ENCODE data around the gene TUBB2B. TPM values are rescaled to one million over a fixed set of nuclear protein-coding genes. Genes with fewer than 3 reads are reported as not detected.

Gene TUBB2B
- 0.12 TPM in 1 of 2 replicates, not detected in the other for total RNA-seq

DNA sequence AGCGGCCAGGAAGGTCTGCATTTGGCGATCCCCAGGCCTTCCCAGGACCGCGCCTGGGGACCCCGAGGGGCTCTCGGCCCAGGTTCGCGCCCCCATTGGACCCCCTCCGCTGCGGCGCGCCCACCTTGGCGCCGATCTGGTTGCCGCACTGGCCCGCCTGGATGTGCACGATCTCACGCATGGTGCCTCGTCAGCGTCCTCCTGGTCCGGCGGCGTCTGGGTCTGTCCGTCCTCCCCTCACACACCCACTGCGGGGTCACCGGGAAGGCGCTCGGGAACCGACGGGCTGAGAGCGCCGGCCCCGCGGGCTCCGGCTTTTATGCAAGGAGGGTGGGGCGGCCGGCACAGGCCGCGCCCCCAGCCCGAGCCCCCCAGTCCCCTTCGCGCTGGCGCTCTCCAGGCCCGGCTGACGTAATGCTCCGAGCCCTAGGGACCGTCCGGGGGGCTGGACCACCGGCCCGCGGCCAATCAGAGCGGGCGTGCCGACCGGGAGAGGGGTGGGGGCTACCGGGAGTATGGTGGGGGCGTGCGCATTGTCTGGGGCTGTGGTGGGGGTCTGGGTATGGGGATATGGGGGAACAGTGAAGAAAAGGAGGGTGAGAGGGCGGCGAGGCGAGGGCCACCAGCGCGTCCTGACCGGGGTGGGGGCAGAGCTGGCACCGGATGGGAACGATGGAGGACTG is at the start of gene TUBB2B:
Gene TUBB2B, minus strand, starts transcription at position 291 of the 683 bp plus-strand sequence. Its CDS starts 110 bp downstream, at position 181.
- Mint-ChIP-seq H3K9me3 (no peaks in the 10 kb centered on the region), H3K4me3 (peak within 1 kb of the TSS; percentile 85), H3K4me1 (peaks cover 26% of the 10 kb centered on the region), H3K36me3 (ENCODE audit: low read depth) (peaks cover 5% of the 10 kb centered on the region), H3K27ac (peak within 1 kb of the TSS; percentile 51), H3K27me3 (peaks cover 72% of the 10 kb centered on the region)
- peak; percentile 63 for DNase-seq
- intact Hi-C loops (cut with micrococcal nuclease): loop anchor here (2.0 to 10.0 kb wide), 4 partner anchors 19 to 1843 kb away; partner anchors contain the start of genes FOXF2 and SLC22A23

DNA sequence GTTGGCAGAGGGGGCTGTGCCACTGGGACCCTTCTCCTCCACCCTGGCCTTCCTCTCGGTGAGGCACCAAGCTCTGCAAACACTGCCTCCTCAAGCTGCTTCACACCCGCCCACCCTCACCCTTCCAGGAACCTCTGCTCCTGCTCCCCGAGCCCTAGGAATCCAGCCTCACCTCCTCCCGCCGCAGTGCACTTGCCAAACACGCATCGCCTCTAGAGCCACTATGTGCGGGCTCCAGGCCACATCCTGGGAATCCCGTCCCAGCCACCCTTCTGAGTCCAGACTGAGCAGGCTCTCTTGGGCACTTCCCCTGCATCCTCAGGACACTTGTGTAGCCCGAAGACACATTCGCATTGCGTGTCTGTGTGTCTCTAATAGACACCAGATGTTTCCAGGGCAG is 49.8 kb upstream of the TUBB2B start:
- no peak overlapping the region for H3K27ac Mint-ChIP-seq
- no peaks in the 10 kb centered on the region for H3K9me3 Mint-ChIP-seq
- H3K36me3 Mint-ChIP-seq (ENCODE audit: low read depth): peaks cover 7% of the 10 kb centered on the region
- H3K27me3 Mint-ChIP-seq: no peaks in the 10 kb centered on the region
- H3K4me1 Mint-ChIP-seq: peaks cover 3% of the 10 kb centered on the region
- H3K4me3 Mint-ChIP-seq: no peak overlapping the region
- intact Hi-C loops (cut with micrococcal nuclease): loop anchor here (5.0 kb wide), 2 partner anchors 135 to 180 kb away; partner anchors contain the start of gene SLC22A23
- no peak for DNase-seq

DNA sequence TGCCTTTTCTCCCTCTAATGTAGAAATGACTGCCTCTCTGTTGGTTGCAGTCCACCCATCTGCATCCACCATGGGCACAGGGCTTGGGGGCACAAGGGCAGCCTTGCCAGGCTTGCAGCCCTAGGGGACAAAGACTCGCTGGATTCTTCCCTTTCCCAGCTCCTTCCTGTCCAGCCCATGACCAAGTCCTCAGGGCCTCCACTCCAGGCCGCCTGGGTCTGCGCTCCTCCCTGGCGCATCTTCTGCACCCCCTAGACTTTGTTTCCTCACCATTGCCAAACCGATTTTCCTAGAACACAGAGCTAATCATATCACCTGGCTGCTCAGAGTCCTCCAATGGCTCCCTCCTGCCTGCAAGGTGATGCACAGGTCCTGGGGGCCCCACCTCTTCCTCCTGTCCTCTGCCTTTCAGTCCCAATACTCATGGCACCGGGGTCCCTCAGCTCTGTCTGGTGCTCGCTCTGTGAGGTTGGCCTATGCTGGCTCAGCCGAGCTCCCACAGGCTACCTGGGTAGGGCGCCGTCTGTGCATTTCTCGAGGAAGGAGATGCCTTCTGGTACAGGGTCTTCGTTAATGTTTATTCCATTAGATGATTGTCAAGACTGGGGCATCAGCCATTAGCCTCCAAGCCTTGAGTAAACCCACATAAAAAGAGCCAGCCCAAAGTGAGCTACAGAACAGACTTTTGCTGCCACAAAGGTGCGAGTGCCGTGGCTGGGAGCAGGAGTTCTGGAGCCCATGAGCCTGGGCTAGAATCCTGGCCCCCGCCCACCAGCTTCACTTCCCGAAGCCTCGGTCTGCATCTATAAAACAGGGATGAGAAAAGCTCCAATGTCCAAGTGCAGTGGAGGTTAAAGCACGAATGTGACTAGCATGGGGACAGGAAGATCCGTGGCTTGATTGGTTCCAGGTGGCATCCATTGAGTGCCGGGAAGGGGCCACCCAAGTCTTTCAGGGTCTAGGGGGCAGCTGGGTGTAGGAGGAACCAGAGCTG is 49.0 kb upstream of the TUBB2B start:
- H3K27ac Mint-ChIP-seq: no peak overlapping the region
- H3K4me1 Mint-ChIP-seq: peaks cover 3% of the 10 kb centered on the region
- intact Hi-C loops (cut with micrococcal nuclease): loop anchor here (5.0 kb wide), 2 partner anchors 136 to 181 kb away; partner anchors contain the start of gene SLC22A23
- H3K9me3 Mint-ChIP-seq: no peaks in the 10 kb centered on the region
- H3K27me3 Mint-ChIP-seq: no peaks in the 10 kb centered on the region
- no peak for DNase-seq
- no peak overlapping the region for H3K4me3 Mint-ChIP-seq
- H3K36me3 Mint-ChIP-seq (ENCODE audit: low read depth): peaks cover 14% of the 10 kb centered on the region

DNA sequence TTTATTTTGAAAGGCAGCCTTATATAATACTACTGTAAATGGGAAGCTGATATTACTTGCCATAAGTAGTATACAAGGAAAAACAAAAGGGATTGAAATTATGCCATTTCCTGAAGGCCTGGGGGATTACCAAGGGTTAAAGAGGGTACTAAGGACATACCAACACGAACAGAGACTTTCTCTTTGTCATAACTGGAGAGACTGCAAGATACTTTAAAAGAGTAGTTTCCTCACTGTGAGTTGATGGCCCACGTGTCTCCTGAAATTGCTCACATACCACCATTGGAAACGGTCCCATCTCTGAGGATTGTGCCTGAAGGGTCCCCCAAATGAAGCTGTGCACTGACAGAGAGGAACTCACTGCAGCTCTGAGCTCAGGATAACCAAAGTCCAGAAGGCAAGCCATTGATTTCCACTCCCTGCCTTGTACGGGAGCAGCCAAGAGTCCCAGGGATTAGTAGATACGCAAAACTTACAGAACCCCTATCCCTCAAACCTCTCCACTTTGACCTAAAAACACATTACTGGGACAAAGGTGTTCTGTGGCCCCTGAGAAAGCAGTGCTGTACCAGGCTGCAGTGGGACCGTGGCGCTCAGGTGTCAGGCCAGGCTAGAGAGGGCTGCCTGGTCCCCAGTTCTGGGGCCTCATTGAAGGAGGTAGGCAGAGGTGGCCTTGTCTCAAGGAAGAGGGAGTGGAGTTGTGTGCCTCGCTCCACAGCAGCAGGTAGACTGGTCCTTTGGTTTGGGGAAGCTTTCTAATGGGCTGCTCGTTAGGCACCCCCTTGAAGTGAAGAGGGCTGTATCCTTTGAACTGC is 46.5 kb upstream of the TUBB2B start:
- no peaks in the 10 kb centered on the region for H3K27me3 Mint-ChIP-seq
- no peak for DNase-seq
- intact Hi-C loops (cut with micrococcal nuclease): no loop called here
- no peaks in the 10 kb centered on the region for H3K4me1 Mint-ChIP-seq
- H3K36me3 Mint-ChIP-seq (ENCODE audit: low read depth): peaks cover 31% of the 10 kb centered on the region
- no peak overlapping the region for H3K4me3 Mint-ChIP-seq
- H3K9me3 Mint-ChIP-seq: no peaks in the 10 kb centered on the region
- H3K27ac Mint-ChIP-seq: no peak overlapping the region

DNA sequence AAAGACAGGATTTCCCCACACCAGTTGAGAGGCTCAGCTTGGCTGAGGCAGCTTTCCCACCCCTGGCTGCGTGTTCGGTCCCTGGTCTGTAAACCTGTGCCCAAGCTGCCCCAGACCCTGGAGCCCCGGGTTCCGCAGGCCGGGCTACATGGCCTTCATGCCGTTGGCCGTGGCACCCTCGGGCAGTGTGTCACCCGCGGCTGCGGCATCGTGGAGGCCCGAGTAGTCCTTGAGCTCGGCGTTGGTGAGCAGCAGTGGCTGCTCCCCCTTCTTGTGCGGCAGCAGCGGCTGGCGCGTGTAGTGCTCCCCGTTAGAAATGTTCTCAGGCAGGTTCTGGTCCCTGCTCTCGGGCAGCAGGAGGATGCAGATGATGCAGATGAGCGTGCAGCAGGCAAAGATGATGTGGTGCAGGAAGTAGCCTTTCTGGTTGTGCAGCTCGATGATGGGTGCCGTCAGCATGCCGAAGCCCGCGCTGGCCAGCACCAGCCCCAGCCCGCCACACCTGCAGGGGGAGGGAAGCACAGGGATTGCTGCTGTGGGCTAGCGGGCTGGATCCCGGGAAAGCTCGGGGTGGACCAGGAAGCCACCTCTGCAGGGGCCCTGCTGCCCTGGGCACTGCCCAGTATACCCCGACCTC is 45.6 kb upstream of the TUBB2B start:
- Mint-ChIP-seq H3K36me3 (ENCODE audit: low read depth) (peaks cover 39% of the 10 kb centered on the region), H3K4me1 (no peaks in the 10 kb centered on the region), H3K9me3 (no peaks in the 10 kb centered on the region), H3K27ac (no peak overlapping the region), H3K27me3 (no peaks in the 10 kb centered on the region), H3K4me3 (no peak overlapping the region)
- intact Hi-C loops (cut with micrococcal nuclease): no loop called here
- no peak for DNase-seq

DNA sequence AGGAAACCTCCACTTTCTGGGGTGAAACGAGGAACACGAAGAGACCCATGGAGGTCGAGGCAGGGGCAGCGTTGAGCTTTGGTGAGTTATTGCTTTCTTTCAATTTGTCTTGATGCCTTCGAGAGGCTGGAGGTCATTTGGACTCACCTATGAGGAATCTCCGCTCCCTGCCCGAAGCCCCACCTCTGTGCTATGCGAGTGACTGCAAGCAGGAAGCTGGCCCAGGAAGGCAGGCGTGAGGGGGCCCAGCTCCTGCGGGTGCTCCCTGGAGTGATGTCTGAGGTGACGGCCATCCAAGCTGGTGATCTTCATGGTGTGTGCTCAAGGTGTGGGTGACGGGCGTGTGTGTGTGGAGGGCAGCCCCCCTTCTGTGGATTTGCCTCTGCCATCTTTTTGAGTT is 44.3 kb upstream of the TUBB2B start:
- no peak overlapping the region for H3K4me3 Mint-ChIP-seq
- H3K27ac Mint-ChIP-seq: no peak overlapping the region
- H3K4me1 Mint-ChIP-seq: no peaks in the 10 kb centered on the region
- H3K36me3 Mint-ChIP-seq (ENCODE audit: low read depth): peaks cover 42% of the 10 kb centered on the region
- intact Hi-C loops (cut with micrococcal nuclease): no loop called here
- H3K9me3 Mint-ChIP-seq: no peaks in the 10 kb centered on the region
- H3K27me3 Mint-ChIP-seq: no peaks in the 10 kb centered on the region
- no peak for DNase-seq

DNA sequence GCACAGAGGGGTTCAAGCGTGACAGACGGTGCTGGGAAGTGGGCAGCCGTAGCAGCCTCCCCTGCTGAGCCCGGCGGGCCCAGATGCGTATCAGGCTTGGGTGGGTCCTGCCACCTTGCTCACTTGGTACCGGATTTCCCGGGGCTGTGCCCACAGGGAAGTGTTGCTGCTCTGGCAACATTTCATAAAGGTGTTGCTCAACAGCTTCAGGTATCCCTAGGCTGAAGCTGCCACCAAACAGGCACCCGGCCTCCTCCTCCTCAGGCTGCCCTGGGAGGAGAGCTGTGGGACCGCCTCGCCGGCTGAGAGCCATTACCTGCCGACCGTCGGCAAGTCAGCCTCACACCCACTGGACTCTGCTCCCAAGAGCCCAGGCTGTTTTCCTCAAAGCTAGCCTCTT is 42.8 kb upstream of the TUBB2B start:
- Mint-ChIP-seq H3K27ac (no peak overlapping the region), H3K4me3 (no peak overlapping the region), H3K9me3 (no peaks in the 10 kb centered on the region), H3K27me3 (no peaks in the 10 kb centered on the region), H3K36me3 (ENCODE audit: low read depth) (peaks cover 47% of the 10 kb centered on the region), H3K4me1 (no peaks in the 10 kb centered on the region)
- no peak for DNase-seq
- intact Hi-C loops (cut with micrococcal nuclease): no loop called here

DNA sequence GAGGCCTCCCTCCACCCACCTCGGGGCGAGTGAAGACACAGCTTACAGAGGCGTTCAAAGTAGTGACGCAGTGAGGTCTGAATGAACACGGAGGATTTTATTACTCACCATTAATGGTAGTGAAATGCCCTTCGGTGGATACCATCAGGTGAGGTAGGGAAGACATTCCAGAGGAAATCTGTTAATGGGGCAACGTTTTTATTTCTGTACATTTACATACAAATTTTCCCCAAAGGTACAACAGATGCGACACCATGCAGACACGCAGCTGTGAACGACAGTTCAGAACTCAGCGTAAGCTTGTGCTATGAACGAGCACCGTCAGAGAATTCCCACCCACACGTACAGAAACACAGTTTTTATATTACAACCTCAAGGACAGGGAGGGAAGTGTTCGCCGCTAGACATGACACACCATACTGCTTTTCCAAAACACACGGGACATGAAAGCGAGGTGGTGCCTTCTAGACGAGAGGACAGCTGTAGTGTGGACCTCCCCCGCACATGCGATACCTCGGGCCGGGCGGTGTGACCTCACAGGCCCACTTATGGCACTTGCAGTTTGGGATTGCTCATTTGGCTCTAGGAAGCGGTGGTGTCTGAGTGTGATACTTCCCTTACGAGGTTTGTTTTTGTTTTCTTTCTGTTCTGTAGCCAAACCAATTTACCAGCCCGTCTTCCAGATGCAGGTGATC is 42.0 kb upstream of the TUBB2B start:
- Mint-ChIP-seq H3K27ac (no peak overlapping the region), H3K4me1 (no peaks in the 10 kb centered on the region), H3K4me3 (no peak overlapping the region), H3K9me3 (no peaks in the 10 kb centered on the region), H3K36me3 (ENCODE audit: low read depth) (peaks cover 53% of the 10 kb centered on the region), H3K27me3 (no peaks in the 10 kb centered on the region)
- intact Hi-C loops (cut with micrococcal nuclease): no loop called here
- DNase-seq: no peak

DNA sequence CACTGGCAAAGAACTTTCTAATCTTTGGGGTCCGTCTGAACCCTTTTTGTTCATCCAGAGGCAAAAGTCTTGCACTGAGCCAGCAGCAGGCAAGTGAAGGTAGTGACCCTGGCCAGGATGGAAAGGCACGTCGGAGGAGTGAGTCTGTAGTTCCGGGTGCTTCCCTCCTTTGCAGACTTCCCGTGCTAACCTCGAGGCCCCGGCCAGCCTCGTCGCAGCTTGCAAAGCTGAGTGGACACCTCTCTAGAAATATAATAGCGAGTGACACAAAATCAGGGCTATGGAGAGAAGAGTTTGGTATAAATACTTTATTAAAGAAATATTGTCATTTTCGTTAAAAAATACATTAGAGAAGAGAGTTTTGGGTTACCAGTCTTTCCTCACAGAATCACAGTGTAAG is 41.2 kb upstream of the TUBB2B start:
- peaks cover 61% of the 10 kb centered on the region for H3K36me3 Mint-ChIP-seq (ENCODE audit: low read depth)
- no peaks in the 10 kb centered on the region for H3K27me3 Mint-ChIP-seq
- peaks cover 4% of the 10 kb centered on the region for H3K4me1 Mint-ChIP-seq
- H3K4me3 Mint-ChIP-seq: no peak overlapping the region
- no peak for DNase-seq
- H3K9me3 Mint-ChIP-seq: no peaks in the 10 kb centered on the region
- no peak overlapping the region for H3K27ac Mint-ChIP-seq
- intact Hi-C loops (cut with micrococcal nuclease): no loop called here

DNA sequence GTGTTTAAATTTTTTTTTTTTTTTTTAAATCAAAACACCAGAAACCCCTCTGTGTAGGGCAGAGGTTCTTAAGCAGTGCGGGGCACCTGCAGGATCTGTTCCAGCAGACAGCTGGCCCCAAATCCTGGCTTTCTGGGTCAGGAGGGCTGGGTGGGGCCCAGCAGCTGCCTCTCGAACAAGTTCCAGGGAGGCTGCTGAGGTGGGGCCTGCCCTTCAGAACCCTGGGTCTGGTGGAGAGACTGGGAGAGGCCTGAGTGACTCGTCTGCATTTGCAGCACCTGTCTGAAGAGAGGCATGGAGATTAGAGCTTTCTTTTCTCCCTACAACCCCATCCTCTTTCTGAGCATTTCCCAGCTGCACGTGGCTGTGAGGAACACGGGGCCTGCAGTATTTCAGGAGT is 39.7 kb upstream of the TUBB2B start:
- no peak for DNase-seq
- H3K27ac Mint-ChIP-seq: no peak overlapping the region
- H3K36me3 Mint-ChIP-seq (ENCODE audit: low read depth): peaks cover 62% of the 10 kb centered on the region
- H3K4me1 Mint-ChIP-seq: peaks cover 13% of the 10 kb centered on the region
- no peaks in the 10 kb centered on the region for H3K9me3 Mint-ChIP-seq
- no peak overlapping the region for H3K4me3 Mint-ChIP-seq
- no peaks in the 10 kb centered on the region for H3K27me3 Mint-ChIP-seq
- intact Hi-C loops (cut with micrococcal nuclease): no loop called here

DNA sequence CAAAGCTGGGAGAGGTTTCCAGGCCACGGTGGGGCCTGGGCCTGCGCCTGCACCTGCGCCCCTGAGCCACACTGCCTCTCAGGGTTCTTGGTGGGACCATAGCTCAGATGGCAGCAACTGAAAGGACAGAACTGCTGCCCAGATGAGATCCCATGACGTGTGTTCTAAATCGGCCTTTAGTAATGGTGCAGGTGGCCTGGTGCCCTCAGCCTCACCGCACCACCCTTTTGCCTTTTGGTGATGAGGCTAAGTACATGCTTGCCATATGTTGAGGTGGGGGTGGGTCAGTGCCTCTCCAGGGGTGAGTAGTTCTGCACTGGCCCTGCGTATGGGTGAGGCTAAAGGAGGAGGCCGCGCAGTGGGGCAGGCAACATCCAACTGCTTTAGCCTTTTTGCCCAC is 38.7 kb upstream of the TUBB2B start:
- intact Hi-C loops (cut with micrococcal nuclease): no loop called here
- Mint-ChIP-seq H3K4me1 (peaks cover 22% of the 10 kb centered on the region), H3K36me3 (ENCODE audit: low read depth) (peaks cover 63% of the 10 kb centered on the region), H3K27me3 (no peaks in the 10 kb centered on the region), H3K4me3 (no peak overlapping the region), H3K27ac (no peak overlapping the region), H3K9me3 (no peaks in the 10 kb centered on the region)
- DNase-seq: no peak

DNA sequence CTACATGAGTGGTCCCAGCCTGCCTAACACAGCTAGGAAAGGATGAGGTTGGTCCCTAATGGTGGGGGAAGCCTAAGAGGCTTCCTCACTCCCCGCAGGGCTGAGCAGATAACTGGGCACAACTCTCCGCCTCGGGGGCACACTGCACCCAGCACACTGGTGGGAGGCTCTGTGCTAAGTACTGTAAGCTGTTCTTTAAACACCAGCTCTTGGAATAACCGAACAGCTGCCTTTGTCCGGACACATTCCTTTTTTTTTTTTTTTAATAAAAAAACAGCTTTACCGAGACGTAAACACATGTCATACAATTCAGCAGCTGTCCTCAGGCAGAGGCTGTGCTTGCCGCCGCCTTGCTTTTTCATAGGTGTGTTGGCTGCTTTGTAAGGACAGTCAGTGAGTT is 38.2 kb upstream of the TUBB2B start:
- no peaks in the 10 kb centered on the region for H3K27me3 Mint-ChIP-seq
- no peak overlapping the region for H3K4me3 Mint-ChIP-seq
- H3K36me3 Mint-ChIP-seq (ENCODE audit: low read depth): peaks cover 65% of the 10 kb centered on the region
- H3K4me1 Mint-ChIP-seq: peaks cover 27% of the 10 kb centered on the region
- intact Hi-C loops (cut with micrococcal nuclease): no loop called here
- no peak overlapping the region for H3K27ac Mint-ChIP-seq
- no peaks in the 10 kb centered on the region for H3K9me3 Mint-ChIP-seq
- DNase-seq: no peak

DNA sequence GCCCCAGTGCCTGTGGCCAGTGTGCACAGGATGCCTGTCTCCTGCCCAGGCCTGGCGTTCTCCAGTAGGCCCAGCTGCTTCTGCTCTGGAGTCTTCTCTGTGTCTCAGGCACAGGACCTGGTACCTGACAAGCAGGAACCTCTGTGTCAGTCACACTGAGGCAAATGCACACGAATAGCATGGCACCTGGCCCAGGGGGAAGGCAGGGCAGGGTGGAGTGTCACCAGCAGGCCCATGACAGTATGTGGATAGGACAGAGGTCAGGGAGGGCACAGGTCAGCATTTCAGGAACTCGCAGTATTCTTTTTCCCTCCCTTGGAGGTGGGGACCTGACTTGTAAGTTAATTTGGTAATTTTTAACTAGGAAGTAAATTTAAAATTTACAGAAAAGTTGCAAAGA is 36.9 kb upstream of the TUBB2B start:
- H3K4me3 Mint-ChIP-seq: no peak overlapping the region
- intact Hi-C loops (cut with micrococcal nuclease): no loop called here
- H3K27ac Mint-ChIP-seq: no peak overlapping the region
- no peak for DNase-seq
- H3K36me3 Mint-ChIP-seq (ENCODE audit: low read depth): peaks cover 61% of the 10 kb centered on the region
- peaks cover 37% of the 10 kb centered on the region for H3K4me1 Mint-ChIP-seq
- H3K27me3 Mint-ChIP-seq: no peaks in the 10 kb centered on the region
- H3K9me3 Mint-ChIP-seq: no peaks in the 10 kb centered on the region

Measured in activated CD4-positive, alpha-beta T cell treated with anti-CD3 and anti-CD28 coated beads, Interleukin-2, amount 10 ng/mL, durations not matched to agents 24 days and 14 days (primary cell).